ENCODE measurements around the gene SLC24A3. TPM values are rescaled to one million over a fixed set of nuclear protein-coding genes. Genes with fewer than 3 reads are reported as not detected.

Gene SLC24A3
- total and polyA plus RNA-seq, 2 of the 13 experiments (the other 11 are each of a cell fraction or from before 2014, with no cell fraction given), result not detected

- no peak for TF ChIP-seq TFDP2 (CRISPR knock-in tag; IDR thresholded peaks at IDR 0.05)
- TF ChIP-seq ZHX1 (CRISPR knock-in tag; IDR thresholded peaks at IDR 0.05; ENCODE audit: low read depth), result no peak
- TF ChIP-seq RARG (CRISPR knock-in tag; IDR thresholded peaks at IDR 0.05; ENCODE audit: low read depth), result no peak
- no peak for TF ChIP-seq GRHL1 (CRISPR knock-in tag; conservative IDR thresholded peaks at IDR 0.05)
- TF ChIP-seq TERF1 (CRISPR knock-in tag; IDR thresholded peaks at IDR 0.05), result no peak
- no peak for TF ChIP-seq ZNF597 (CRISPR knock-in tag; IDR thresholded peaks at IDR 0.05)
Observed at GRCh38 chr20:19427913-19428312, 215.5 kb downstream of the SLC24A3 start (continued).
